Measurements from ENCODE around the gene CLDN22.

Gene CLDN22

DNA sequence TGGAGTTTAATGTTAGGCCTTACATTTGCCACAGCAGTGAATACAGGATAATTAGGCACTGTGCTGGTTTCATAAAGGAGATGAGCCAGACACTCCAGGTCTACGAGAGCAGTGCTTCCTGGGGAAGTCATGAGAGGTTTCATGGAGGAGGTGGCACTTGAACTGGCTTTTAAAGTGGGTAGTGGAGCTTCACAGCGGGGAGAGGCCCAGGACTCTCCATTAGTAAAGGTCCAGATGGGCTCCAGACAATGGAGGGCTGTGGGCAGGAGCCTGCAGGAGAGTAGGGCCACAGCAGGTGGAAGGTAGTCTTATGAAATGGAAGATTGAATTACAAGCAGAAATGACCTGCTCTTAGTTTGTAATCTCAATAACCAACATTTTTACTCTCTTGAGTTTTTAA lies 29.0 kb downstream of the CLDN22 start:
- no peak for TF ChIP-seq ZFX (IDR thresholded peaks at IDR 0.05; ENCODE audit: borderline replicate concordance)
- TF ChIP-seq, protein P1, sequence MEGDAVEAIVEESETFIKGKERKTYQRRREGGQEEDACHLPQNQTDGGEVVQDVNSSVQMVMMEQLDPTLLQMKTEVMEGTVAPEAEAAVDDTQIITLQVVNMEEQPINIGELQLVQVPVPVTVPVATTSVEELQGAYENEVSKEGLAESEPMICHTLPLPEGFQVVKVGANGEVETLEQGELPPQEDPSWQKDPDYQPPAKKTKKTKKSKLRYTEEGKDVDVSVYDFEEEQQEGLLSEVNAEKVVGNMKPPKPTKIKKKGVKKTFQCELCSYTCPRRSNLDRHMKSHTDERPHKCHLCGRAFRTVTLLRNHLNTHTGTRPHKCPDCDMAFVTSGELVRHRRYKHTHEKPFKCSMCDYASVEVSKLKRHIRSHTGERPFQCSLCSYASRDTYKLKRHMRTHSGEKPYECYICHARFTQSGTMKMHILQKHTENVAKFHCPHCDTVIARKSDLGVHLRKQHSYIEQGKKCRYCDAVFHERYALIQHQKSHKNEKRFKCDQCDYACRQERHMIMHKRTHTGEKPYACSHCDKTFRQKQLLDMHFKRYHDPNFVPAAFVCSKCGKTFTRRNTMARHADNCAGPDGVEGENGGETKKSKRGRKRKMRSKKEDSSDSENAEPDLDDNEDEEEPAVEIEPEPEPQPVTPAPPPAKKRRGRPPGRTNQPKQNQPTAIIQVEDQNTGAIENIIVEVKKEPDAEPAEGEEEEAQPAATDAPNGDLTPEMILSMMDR (IDR thresholded peaks at IDR 0.05): no peak
- H3K27ac ChIP-seq: no peak overlapping the region

DNA sequence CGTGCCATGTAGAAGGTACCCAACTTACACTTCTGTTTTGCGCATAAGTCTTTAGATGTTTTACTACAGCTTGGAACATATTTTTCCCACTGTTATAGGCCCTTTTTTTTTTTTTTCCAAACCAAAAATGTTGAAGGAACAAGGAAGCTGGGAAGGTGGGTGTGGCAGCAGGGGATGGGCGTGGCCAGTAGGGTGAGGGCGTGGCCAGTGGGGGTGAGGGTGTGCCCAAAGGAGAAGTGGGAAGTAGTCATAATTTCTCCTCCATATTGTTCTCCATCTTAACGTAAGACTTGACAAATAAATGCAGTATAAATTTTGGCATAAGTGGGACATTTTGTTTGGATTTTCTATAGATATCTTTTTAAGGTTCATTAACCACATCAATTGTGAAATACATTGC lies 30.4 kb downstream of the CLDN22 start:
- no peak overlapping the region for H3K27ac ChIP-seq
- TF ChIP-seq, protein P1 (IDR thresholded peaks at IDR 0.05): no peak
- no peak for TF ChIP-seq ZFX (IDR thresholded peaks at IDR 0.05; ENCODE audit: borderline replicate concordance)

DNA sequence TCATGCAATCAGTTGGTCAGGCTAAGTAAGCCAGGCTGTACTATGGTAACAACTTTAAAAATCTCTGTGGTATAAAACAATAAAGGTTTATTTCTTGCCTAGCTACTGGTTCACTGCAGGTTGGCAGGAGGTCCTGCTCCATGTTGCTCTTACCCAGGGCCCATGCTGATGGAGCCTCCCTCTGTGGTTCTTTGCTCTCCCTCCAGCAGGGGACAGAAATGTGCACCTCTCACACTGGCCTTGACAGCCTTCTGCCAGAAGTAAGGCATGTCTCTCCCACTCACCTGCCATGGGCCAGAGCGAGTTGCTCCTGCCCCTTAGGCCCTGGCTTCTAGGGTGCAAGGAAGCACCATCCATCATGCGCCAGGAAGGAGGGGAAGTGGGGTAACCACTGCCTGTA lies 31.1 kb downstream of the CLDN22 start:
- TF ChIP-seq, protein P1 (IDR thresholded peaks at IDR 0.05): no peak
- no peak for TF ChIP-seq ZFX (IDR thresholded peaks at IDR 0.05; ENCODE audit: borderline replicate concordance)
- H3K27ac ChIP-seq: no peak overlapping the region

DNA sequence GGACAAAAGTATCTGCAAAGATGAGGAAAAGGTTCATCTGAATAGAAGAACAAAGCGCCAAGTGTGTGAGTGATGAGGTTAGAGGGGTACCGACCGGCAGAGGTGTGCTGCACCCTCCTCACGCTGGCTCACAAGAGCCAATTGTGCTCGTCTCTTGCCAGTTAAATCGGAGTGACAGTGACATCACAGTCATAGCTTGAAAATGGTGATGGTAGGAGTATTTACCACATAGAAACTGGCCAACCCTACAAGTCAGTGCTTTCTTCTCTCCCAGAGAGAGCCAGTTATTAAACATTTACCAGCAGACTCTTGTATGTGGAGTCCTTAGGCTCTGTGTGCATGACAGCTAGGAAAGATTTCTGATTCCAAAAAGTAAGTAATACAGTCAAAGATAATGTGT lies 32.4 kb downstream of the CLDN22 start:
- TF ChIP-seq, protein P1 (IDR thresholded peaks at IDR 0.05): no peak
- no peak for TF ChIP-seq ZFX (IDR thresholded peaks at IDR 0.05; ENCODE audit: borderline replicate concordance)
- H3K27ac ChIP-seq: no peak overlapping the region

DNA sequence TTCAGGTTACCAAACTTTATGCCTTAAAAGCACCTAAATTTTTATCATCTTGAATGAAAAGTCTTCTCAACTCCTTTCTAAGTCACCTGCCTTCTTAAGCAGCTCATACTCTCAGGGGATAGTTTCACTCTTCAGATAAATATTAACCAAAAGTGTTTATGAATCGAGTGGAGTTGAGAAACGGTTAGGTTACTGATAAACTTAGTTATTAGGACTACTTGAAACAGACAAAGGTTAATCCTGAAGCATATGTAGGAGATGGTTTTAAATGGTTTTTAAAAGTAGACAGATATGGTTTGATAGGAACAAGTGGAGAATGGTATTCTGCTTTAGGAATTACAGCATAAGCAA lies 32.8 kb downstream of the CLDN22 start:
- TF ChIP-seq, protein P1 (IDR thresholded peaks at IDR 0.05): no peak
- no peak overlapping the region for H3K27ac ChIP-seq

DNA sequence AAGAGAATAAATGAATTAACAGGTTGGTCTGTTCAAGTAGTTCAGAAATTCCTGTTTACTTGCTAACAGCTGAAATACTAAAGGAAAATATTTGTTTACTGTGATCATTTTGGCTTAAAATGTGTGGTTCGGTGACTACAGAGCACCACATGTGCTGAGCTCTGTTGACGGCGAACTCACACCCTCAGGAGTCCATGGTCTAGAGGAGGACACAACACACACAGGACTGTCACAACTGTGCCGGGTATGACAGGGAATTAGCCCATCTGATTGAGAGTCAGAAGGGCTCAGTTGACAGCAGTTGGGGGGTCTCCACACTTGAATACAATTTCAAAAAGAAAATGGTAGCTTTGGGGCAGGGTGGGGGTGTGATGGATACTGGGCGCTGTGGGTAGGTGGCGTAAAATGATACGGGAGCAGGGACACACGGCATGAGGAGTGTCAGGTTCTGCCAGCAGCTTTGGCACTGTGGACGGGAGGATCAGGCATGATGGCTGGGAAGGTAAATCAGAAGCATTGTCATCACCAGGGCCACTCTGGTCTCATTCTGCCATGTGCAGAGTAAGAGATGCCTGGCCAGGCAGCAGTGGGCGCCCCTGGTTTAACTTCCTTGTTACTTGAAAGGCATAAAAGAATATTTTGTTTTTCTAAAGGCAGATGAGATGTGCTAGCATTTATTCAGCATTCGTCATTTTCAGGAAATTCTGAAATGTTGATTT lies 33.3 kb downstream of the CLDN22 start:
- no peak overlapping the region for H3K27ac ChIP-seq
- TF ChIP-seq ZFX (IDR thresholded peaks at IDR 0.05; ENCODE audit: borderline replicate concordance): no peak

DNA sequence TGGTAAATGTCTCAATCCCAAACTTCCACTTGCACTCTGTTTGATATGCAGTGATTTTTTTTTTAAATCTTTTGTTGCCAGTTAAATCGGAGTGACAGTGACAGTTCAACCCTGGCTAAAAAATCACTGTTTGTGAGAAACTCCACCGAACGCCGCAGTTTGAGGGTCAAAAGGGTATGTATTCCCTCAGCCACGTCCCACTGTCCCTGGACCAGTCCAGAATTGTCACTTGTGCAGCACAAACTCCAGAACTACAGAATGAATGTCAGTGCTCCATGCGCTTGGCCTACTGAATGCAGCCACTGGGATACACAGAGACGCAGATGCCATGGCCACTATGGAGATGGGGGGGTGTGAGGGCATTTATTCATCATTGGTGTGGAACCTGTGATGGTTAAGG lies 34.2 kb downstream of the CLDN22 start:
- TF ChIP-seq ZFX (IDR thresholded peaks at IDR 0.05; ENCODE audit: borderline replicate concordance): no peak
- TF ChIP-seq, protein P1 (IDR thresholded peaks at IDR 0.05): no peak

DNA sequence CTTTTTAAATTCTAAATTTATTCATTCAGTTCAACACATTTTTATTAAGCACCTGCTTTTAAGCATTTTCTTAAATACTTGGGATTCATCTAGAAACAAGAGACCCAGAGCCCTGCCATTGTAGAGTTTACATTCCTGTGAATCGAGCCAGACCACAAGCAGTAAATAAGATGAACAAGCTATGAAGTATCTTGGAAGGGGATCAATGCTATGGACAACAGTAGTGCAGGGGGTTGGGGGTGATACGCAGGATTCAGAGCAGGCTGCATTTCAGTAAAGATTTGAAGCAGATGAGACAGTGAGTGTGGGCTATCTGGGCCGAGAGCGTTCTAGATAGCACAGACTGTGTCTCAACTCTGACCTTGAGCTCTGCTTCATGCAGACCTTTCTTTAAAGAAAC lies 35.1 kb downstream of the CLDN22 start:
- H3K27ac ChIP-seq: no peak overlapping the region
- TF ChIP-seq ZFX (IDR thresholded peaks at IDR 0.05; ENCODE audit: borderline replicate concordance): no peak
- TF ChIP-seq, protein P1 (IDR thresholded peaks at IDR 0.05): no peak

More for the DNA sequence above, 34.2 kb downstream of the CLDN22 start:
- no peak overlapping the region for H3K27ac ChIP-seq

All from 22Rv1 (cell line).